ENCODE data around the gene PPP2R3A.
"Not testable (repeated sequence)": the region's sequence is repeated elsewhere in the genome, so short reads cannot be mapped to it uniquely, and the experiment has no call there.

Gene PPP2R3A

DNA sequence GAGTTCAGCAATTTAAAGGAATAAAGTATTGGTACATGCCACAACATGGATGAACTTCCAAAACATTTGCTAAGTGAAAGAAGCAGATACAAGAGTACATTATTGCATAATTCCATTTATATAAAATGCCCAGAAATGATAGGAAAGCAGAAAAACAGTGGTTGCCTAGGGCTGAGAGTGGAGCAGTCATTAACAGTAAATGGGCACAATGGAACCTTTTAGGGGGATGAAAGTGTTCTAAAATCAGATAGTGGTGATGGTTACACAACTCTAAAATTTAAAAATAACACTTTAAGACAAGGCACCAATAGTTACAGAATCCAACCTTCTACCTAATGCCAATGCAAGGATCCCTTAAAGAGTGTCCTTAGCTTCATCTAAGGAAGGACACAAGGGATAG is 196.0 kb downstream of the PPP2R3A start:
- no peak for DNase-seq

DNA sequence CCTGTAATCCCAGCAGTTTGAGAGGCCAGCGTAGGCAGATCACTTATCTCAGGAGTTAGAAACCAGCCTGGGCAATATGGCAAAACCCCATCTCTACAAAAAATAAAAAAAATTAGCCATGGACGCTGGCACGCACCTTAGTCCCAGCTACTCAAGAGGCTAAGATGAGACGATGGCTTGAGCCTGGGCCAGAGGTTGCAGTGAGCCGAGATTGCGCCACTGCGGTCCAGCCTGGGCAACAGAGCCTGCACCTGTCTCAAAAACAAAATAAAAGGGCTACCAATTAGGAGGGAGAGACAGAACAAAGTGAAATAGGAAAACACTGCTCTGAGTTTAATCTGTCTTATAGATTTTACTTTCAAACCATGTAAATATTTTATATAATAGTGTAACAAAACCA is 196.8 kb downstream of the PPP2R3A start:
- DNase-seq, result no peak

DNA sequence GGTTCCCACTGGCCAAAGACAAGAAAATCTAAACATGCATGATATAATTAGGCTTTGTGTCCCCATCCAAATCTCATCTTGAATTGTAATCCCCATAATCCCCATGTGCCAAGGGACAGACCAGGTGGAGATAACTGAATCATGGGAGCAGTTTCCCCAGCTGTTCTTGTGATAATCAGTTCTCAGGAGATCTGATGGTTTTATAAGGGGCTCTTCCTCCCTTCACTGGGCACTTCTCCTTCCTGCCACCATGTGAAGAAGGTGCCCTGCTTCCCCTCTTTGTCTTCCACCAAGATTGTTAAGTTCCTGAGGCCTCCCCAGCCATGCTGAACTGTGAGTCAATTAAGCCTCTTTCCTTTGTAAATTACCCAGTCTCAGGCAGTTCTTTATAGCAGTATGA is 198.1 kb downstream of the PPP2R3A start:
- DNase-seq, result not testable (repeated sequence)

GRCh38 chr3:136166507-136166906 is 201.0 kb downstream of the PPP2R3A start:
- DNase-seq, result peak in 1 of 2 experiments; percentile 25

- not testable (repeated sequence) for DNase-seq
These were observed 202.7 kb downstream of the PPP2R3A start for GRCh38 chr3:136168236-136168635.

DNA sequence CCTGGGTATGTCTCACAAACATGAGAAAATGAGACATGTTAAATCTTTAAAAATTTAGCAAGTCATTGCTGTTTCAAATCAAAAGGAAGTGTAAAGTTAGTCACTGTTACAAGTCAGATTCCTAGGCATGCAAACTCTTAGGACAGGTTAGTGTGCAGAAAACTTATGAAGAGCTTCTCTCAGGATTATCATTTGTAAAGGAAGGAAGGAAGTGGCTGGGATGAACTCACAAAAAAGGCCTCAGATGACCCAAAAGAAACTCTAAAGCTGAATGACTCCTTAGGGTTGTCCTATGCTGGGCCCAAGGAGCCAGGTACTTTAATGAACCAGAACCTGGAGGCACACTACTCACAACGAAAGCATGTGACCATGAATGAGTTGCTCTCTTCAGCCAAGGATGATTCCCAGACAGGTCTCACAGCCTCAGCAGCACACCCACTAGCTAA is 205.6 kb downstream of the PPP2R3A start:
- DNase-seq, result no peak

DNA sequence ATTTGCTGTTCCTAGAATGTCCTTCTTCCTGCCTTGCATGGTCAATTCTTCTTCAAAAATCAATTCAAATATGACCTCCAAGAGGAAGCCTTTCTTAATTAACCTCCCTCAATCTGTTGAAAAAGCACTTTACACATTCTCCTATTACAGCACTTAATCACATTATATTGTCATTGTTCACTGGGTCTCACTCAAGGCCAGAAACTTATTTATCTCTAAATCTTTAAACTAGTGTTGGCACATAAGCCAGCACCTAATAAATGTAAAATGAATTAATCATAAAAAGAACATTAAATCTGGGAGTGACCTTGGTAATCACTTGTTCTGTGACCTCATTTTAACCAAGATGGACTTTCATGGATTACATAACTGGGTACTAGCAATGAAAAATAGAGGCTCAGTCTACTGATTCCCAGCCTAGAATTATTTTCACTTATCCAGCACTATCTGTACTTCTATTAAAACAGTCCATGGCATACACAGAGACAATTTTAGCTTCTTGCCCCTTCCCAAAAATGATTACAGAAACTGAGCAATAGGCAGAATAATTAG is 208.5 kb downstream of the PPP2R3A start:
- DNase-seq, result no peak

DNA sequence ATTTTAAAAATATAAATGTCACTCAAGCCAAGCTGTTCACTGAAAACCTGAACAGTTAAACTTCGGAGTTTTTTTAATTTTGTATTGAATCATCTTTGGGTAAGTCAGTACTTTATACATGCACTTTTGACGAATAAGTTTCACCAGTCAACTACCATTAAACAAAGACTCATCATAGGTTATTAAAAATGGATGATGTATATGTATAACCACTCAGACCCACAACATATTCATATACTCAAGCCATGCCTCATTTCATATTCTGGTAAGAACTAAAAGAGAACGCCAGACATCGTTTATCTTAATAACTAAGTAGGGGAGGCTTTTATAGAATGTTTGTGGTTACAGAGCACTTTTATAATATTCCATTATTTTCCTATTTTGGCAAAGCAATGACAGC is 212.3 kb downstream of the PPP2R3A start:
- DNase-seq, result no peak

DNA sequence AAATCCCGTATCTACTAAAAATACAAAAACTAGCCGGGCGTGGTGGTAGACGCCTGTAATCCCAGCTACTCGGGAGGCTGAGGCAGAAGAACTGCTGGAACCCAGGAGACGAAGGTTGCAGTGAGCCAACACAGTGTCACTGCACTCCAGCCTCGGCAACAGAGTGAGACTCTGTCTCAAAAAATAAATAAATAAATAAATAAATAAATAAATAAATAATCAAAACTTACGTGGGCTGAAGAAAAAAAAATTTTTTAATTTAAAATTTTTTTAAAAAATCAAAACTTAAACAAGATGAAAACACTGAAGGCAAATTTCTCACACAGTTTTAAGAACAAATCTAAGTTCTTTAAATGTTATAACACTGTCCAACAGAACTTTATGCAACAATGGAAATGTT is 216.2 kb downstream of the PPP2R3A start:
- no peak for DNase-seq

GRCh38 chr3:136184703-136185102 is 219.2 kb downstream of the PPP2R3A start:
- no peak for DNase-seq

- DNase-seq, result peak; percentile 46 to 77
These were observed 220.8 kb downstream of the PPP2R3A start for GRCh38 chr3:136186344-136186743.

- DNase-seq, result no peak
These were observed 221.3 kb downstream of the PPP2R3A start for GRCh38 chr3:136186846-136187245.

DNA sequence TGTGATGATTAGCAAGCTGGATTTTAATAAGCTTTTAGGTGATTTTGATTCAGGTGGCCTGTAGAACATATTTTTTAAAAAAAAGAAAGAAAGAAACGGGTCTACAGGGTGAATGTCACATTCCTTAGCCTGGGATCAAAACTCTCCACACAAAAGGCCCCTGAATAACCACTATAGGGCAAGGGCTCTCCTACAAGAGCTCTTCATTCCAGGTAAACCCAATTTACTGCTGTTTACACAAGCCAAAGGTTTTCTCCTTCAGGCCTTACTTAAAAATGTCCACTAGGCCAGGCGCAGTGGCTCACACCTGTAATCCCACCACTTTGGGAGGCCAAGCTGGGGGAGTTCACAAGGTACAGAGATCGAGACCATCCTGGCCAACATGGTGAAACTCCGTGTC is 222.3 kb downstream of the PPP2R3A start:
- no peak for DNase-seq

DNA sequence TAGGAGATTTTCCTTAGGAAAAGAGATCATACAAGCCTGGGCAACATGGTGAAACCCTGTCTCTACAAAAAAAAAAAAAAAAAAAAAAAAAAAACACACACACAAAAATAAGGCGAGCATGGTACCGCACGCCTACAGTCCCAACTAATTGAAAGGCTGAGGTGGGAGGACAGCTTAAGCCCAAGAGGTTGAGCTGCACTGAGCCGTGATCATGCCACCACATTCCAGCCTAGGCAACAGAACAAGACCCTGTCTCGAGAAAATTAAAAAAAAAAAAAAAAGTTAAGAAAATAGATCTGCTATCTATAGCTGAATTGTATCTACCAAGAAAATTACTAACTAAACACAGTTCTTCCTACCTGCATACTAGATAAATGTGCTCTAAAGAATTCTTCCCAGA is 223.5 kb downstream of the PPP2R3A start:
- no peak for DNase-seq

DNA sequence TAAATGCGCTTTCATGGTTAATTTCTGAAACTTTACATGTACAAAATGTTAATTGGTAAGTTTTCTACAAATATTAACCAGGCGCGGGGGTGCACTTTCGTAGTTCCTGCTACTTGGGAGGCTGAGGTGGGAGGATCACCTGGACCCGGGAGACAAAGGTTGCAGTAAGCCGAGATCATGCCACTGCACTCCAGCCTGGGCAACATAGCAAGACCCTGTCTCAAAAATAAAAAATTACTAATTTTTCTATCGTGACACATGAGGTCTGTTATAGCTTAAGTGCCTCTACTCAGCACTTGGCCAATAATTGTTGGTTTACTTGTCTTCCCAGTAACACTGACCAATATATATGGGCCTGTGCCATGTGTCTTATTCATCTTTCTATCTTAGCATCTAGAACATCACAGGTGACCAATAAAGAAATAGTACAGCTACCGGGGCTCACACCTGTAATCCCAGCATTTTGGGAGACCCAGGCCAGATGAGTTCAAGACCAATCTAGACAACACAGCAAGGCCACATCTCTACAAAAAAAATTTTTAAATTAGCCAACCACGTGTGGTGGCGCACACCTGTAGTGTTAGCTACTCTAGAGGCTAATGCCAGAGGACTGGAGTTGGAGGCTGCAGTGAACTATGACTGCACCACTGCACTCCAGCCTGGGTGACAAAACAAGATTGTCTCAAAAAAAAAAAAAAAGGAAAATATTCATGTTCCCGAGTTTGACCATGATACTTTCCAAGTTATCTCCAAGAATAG is 224.5 kb downstream of the PPP2R3A start:
- no peak for DNase-seq

- DNase-seq, result not testable (repeated sequence)
These were observed 226.7 kb downstream of the PPP2R3A start for GRCh38 chr3:136192195-136192594.

DNA sequence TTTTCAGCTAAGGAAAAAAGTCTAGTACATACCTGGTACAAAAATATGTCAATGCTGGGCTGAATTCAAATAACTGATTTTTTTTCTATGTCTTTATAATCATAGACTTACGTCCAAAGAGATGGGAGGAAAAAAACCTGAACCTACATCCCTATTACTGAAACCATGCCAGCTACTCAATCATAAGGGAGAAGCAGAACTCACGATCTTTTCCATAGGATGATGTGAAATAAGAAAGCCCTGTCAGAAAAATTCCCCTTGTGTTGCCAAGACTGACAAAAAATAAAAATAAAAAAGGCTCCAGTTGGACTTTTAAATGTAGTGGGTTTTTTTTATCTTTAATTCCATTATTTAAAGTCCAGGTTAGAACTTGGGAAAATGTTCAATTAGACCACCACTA is 227.3 kb downstream of the PPP2R3A start:
- no peak for DNase-seq

DNA sequence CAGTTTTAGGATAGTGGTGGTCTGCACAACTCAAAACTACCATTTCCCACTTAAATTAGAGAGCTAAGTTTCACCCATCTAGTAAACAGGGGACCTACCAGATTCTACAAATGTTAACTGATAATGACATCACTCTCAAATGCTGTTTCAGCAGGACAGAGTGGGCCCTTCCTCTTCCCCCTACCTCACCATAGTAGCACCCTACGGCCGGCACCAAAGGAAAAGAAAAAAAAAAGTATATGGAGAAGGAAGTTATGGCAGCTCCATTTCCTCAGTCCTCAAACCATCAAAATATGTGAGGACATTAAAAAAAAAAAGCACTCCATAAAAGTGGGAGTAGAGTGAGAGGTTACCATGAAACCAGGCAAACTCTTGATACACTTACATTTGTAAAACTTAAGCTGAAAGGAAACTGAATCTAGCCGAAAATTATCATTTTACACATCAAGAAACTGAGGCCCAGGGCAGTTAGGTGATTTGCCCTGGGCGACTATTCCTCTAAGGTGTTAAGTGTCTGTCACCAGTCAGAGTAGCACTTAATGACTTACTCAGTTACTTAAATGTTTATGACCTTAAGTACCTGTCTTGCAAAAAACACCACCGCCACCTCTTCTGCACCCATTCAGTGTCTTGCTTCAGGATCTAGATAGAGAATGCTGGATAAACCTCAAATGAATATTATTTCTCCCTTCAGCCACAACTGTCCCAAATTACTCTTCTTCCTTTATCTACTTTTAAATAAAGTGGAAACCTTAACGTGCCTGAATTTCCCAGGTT is 227.9 kb downstream of the PPP2R3A start:
- no peak for DNase-seq

GRCh38 chr3:136194409-136195257 is 229.1 kb downstream of the PPP2R3A start:
- DNase-seq, result peak in 1 of 2 experiments; percentile 50

DNA sequence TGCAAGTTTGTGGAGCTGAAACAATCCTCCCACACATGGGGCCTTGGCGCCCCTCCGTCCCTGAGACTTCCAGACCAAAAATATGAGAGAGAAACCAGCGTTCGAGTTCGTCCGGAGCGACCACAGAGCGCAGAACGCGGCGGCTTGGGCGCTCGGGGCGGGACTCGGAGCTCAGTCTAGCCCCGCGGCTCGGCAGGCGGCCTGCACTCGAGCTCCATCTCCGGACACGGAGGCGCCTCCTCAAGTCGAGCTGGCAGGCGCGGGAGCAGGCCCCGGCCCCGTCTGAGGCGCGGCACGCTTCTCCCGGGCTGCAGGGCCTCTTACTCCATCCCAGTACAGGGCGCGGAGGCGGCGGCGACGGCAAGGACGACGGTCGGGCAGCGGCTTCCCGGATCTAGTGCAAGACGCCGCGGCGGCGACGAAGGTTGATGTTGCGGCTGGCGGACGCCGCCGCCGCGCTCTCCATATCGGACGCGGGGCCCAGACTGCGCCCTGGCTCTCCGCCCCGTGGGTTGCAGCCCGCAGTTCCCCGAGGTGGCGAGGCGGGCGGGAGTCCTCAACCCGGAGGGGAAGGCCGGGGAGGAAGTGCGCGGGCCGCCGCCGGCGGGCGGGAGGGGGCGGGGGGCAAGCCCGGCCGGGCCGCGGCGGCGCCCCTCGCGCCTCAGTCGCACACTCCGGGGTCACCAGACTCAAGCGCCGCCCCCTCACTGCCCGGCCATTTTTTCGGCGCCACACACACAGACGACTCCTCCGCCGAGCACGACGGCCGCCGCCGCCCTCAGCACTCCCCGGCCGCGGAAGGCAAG is 229.9 kb downstream of the PPP2R3A start:
- peak; percentile 85 to 90 for DNase-seq

DNA sequence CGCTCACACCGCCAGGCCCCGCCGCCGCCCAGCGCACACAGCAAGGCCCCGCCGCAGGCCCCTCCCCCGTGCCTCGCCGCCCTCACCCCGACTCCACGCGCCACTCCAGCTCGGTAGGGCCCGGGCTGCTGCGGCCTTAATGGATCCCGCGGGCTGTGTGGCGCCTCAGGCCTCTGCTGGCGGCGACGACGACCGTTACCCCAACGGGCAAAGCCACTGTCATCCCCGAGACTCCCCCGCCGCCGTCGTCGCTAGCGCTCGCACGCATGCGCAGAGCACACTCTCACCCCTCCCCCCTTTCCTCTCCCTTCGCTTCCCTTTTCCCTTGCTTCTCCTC is 230.5 kb downstream of the PPP2R3A start, which contains the start of gene MSL2:
MSL2 (minus strand) TSS at position 272 of the 337 bp plus-strand sequence. CDS start 1,222 bp downstream, outside the sequence.
- no peak for DNase-seq
